Calu3 (cell line): Measurements from ENCODE around the gene LTC4S. TPM values are rescaled to one million over a fixed set of nuclear protein-coding genes. Genes with fewer than 3 reads are reported as not detected.

ENCODE experiments used
- BruUV-seq: library from RNA; stranded (reverse); fragments of 400-500 nt; replicated peaks from 2 replicates; lab custom pipeline; 2021; lab: Mats Ljungman, UMichigan
- CTCF ChIA-PET: fragments of 300-600 bp; sonication (Branson Sonifier 250); formaldehyde crosslinking; loops from one replicate; lab custom pipeline; 2022; ENCODE audit warnings: antibody characterized with exemption; lab: Charles Lee
- DNase-seq: peaks from one replicate; pipeline ENCODE4 v3.0.0; 2022
- H3K27ac Mint-ChIP-seq: one replicate; pipeline ENCODE4 v1.8.0; 2022; ENCODE audit warnings: mixed read lengths; ENCODE audit not compliant: unreplicated experiment
- H3K27me3 Mint-ChIP-seq: one replicate; pipeline ENCODE4 v1.8.0; 2022; ENCODE audit warnings: mixed read lengths; ENCODE audit not compliant: unreplicated experiment
- H3K36me3 Mint-ChIP-seq: one replicate; pipeline ENCODE4 v1.8.0; 2022; ENCODE audit warnings: mild to moderate bottlenecking, moderate library complexity, mixed read lengths; ENCODE audit not compliant: insufficient read depth, unreplicated experiment
- H3K4me1 Mint-ChIP-seq: one replicate; pipeline ENCODE4 v1.8.0; 2022; ENCODE audit warnings: mild to moderate bottlenecking, low read depth, mixed read lengths; ENCODE audit not compliant: unreplicated experiment
- H3K4me3 Mint-ChIP-seq: one replicate; pipeline ENCODE4 v1.8.0; 2022; ENCODE audit warnings: mild to moderate bottlenecking, low read depth, moderate library complexity, mixed read lengths; ENCODE audit not compliant: unreplicated experiment
- H3K9me3 Mint-ChIP-seq: one replicate; pipeline ENCODE4 v1.8.0; 2022; ENCODE audit warnings: low read depth, mixed read lengths; ENCODE audit not compliant: unreplicated experiment
- intact Hi-C: fragments of 100-400 bp; cut with micrococcal nuclease; formaldehyde crosslinking; loops from one replicate; pipeline ENCODE4 v1.10.0; 2022; ENCODE audit not compliant: unreplicated experiment
- total RNA-seq: library from RNA; stranded (reverse); gene quantifications from 2 replicates; pipeline ENCODE4 v1.2.3, GENCODE V29; 2022
- TF ChIP-seq, protein P1 (sequence below): fragments of 200-600 bp; IDR thresholded peaks from one replicate; pipeline ENCODE4 v1.8.0; 2022; ENCODE audit warnings: antibody characterized with exemption; ENCODE audit not compliant: unreplicated experiment

LTC4S gene
- total RNA-seq, 1 experiment from 2014 or later, result 4.9 TPM

GRCh38 chr5:179836225-179837019 is 42.6 kb downstream of the LTC4S start:
- no peak for DNase-seq
- Mint-ChIP-seq H3K9me3 (no peaks in the 10 kb centered on the region), H3K27me3 (no peaks in the 10 kb centered on the region), H3K4me1 (peaks cover 33% of the 10 kb centered on the region), H3K27ac (peak overlapping the region; percentile 49), H3K36me3 (peaks cover 96% of the 10 kb centered on the region), H3K4me3 (no peak overlapping the region)
- CTCF ChIA-PET, result interaction anchor here (0.5 kb wide), 1 partner anchor 156 kb away, joined by 8 read pairs; no protein-coding TSS in a partner anchor
- TSS peak; percentile 57 for BruUV-seq
- intact Hi-C loops, result no loop called here
- TF ChIP-seq, protein P1, sequence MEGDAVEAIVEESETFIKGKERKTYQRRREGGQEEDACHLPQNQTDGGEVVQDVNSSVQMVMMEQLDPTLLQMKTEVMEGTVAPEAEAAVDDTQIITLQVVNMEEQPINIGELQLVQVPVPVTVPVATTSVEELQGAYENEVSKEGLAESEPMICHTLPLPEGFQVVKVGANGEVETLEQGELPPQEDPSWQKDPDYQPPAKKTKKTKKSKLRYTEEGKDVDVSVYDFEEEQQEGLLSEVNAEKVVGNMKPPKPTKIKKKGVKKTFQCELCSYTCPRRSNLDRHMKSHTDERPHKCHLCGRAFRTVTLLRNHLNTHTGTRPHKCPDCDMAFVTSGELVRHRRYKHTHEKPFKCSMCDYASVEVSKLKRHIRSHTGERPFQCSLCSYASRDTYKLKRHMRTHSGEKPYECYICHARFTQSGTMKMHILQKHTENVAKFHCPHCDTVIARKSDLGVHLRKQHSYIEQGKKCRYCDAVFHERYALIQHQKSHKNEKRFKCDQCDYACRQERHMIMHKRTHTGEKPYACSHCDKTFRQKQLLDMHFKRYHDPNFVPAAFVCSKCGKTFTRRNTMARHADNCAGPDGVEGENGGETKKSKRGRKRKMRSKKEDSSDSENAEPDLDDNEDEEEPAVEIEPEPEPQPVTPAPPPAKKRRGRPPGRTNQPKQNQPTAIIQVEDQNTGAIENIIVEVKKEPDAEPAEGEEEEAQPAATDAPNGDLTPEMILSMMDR, result no peak

DNA sequence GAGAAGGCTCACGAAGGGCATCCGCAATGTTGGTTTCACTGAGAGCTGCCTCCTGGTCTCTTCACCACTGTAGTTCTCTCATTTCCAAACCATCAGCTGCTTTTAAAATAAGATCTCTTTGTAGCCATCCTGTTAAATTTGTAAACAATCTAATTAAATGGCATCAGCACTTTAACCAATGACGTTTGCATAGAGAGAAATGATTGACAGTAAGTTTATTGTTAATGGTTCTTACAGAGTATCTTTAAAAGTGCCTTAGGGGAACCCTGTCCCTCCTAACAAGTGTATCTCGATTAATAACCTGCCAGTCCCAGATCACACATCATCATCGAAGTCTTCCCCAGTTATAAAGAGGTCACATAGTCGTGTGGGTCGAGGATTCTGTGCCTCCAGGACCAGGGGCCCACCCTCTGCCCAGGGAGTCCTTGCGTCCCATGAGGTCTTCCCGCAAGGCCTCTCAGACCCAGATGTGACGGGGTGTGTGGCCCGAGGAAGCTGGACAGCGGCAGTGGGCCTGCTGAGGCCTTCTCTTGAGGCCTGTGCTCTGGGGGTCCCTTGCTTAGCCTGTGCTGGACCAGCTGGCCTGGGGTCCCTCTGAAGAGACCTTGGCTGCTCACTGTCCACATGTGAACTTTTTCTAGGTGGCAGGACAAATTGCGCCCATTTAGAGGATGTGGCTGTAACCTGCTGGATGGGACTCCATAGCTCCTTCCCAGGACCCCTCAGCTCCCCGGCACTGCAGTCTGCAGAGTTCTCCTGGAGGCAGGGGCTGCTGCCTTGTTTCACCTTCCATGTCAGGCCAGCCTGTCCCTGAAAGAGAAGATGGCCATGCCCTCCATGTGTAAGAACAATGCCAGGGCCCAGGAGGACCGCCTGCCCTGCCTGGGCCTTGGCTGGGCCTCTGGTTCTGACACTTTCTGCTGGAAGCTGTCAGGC is 43.6 kb downstream of the LTC4S start:
- H3K4me1 Mint-ChIP-seq, result peaks cover 24% of the 10 kb centered on the region
- H3K4me3 Mint-ChIP-seq, result no peak overlapping the region
- intact Hi-C loops, result no loop called here
- H3K27me3 Mint-ChIP-seq, result no peaks in the 10 kb centered on the region
- DNase-seq, result no peak
- TF ChIP-seq, protein P1, result no peak
- CTCF ChIA-PET, result interaction anchor here (0.5 kb wide), 1 partner anchor 157 kb away, joined by 8 read pairs; no protein-coding TSS in a partner anchor
- H3K9me3 Mint-ChIP-seq, result no peaks in the 10 kb centered on the region
- peak overlapping the region; percentile 72 for H3K27ac Mint-ChIP-seq
- H3K36me3 Mint-ChIP-seq, result peaks cover 96% of the 10 kb centered on the region
- no TSS peak for BruUV-seq

- CTCF ChIA-PET, result no interaction called here
- intact Hi-C loops, result no loop called here
- peaks cover 14% of the 10 kb centered on the region for H3K4me1 Mint-ChIP-seq
- H3K27me3 Mint-ChIP-seq, result no peaks in the 10 kb centered on the region
- DNase-seq, result no peak
- BruUV-seq, result TSS peak; percentile 3
- H3K27ac Mint-ChIP-seq, result peak overlapping the region; percentile 72
- H3K9me3 Mint-ChIP-seq, result no peaks in the 10 kb centered on the region
- no peak overlapping the region for H3K4me3 Mint-ChIP-seq
- H3K36me3 Mint-ChIP-seq, result peaks cover 100% of the 10 kb centered on the region
- TF ChIP-seq, protein P1, result no peak
Measured at GRCh38 chr5:179839328-179840256, 45.8 kb downstream of the LTC4S start.

- no peaks in the 10 kb centered on the region for H3K9me3 Mint-ChIP-seq
- H3K36me3 Mint-ChIP-seq, result peaks cover 99% of the 10 kb centered on the region
- no peaks in the 10 kb centered on the region for H3K27me3 Mint-ChIP-seq
- DNase-seq, result no peak
- TF ChIP-seq, protein P1, result no peak
- intact Hi-C loops, result no loop called here
- BruUV-seq, result no TSS peak
- H3K4me3 Mint-ChIP-seq, result no peak overlapping the region
- H3K4me1 Mint-ChIP-seq, result peaks cover 14% of the 10 kb centered on the region
- peak overlapping the region; percentile 24 for H3K27ac Mint-ChIP-seq
- CTCF ChIA-PET, result no interaction called here
Measured at GRCh38 chr5:179840321-179840720, 46.5 kb downstream of the LTC4S start.
